GM21515 (cell line): ENCODE measurements around the gene TRPC4.
"Not testable (repeated sequence)": the region's sequence is repeated elsewhere in the genome, so short reads cannot be mapped to it uniquely, and the experiment has no call there.

ENCODE experiments used
- ATAC-seq: cut with Tn5 transposase; IDR thresholded peaks from one replicate; pipeline ENCODE4 v1.9.1; 2021; ENCODE audit not compliant: unreplicated experiment

The TRPC4 gene

DNA sequence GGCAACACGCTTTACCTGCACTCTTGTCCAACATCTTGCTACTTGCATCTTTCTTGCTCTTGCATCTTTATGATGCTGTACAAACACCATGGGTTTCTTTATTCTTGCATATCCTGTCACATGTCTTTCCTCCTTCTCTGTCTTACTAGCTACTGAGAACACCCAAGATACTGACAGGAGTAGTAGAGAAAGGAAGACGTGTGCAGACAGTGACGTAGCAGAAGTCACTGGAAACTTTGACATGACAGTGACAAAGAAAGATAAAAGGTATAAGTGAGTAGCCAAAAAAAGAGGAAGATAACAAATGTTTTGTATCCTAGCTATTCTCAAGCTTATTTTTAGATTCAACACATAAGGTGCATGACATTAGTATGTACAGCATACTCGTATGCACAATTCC is 34.2 kb downstream of the TRPC4 start:
- no peak for ATAC-seq

DNA sequence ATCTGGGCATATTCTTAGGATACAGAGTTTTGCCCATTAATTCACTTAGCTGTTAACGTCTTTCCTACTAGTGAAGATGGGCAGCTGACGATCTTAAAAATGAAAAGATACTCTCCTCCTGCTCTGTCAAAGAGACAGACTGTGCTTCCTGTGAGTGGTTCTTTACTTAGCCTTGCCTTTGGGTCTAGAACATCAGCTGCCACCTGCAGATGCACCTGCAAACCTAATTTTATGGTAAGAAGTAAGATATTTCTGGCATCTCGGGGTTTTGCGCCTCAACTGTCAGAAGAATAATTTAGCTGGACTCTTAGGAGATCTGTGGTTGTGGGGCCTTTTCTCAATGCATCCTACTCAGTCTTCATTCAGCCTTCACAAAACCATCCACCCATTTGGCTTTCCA is 36.2 kb downstream of the TRPC4 start:
- no peak for ATAC-seq

DNA sequence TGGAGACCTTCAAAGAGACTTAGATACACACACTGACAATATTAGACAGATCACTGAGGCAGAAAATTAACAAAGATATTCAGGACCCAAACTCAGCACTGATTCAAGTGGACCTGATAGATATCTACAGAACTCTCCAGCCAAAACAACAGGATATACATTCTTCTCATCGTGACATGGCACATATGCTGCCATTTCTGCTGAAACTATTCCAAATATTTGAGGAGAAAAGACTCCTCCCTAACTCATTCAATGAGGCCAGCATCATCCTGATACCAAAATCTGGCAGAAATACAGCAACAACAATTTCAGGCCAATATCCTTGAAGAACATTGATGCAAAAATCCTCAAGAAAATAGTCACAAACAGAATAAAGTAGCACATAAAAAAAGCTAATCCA is 53.3 kb downstream of the TRPC4 start:
- no peak for ATAC-seq

DNA sequence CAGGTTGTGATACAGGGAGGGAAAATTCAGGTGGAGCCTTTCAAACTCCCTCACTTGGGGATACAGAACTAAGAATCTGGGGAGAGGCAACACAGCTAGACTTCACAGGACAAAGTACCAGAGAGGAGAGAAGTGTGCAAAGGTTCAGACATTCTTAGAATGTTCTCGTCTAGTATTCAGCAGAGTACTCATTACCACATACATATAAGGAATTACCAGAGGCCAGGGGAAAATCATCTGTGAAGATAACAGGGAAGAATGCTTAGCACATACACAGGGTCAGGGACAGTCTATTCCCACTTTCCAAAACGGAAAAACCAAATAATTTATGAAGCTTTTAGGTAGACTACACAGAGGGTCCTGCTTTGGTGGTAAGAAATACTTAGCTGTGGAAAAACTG is 58.1 kb downstream of the TRPC4 start:
- no peak for ATAC-seq

GRCh38 chr13:37806666-37807065 is 62.9 kb downstream of the TRPC4 start:
- ATAC-seq = no peak

DNA sequence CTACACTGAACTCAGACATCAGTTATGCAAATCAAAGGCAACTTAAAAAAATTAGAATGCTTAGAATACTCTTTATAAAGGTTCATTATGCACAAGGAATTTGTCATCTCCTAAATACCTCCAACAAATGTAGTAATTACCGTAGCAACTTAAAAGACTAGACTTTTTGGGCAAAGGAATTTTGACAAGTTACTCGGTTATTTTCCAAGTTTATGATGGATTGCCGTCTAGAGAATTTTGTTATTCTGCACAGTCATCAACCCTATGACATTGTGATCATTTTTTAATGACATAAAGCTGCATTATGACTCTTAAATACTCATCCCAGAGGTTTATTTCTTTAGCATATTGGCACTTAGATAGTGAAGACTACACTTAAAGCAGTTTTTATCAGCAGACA is 71.9 kb downstream of the TRPC4 start:
- ATAC-seq = no peak

DNA sequence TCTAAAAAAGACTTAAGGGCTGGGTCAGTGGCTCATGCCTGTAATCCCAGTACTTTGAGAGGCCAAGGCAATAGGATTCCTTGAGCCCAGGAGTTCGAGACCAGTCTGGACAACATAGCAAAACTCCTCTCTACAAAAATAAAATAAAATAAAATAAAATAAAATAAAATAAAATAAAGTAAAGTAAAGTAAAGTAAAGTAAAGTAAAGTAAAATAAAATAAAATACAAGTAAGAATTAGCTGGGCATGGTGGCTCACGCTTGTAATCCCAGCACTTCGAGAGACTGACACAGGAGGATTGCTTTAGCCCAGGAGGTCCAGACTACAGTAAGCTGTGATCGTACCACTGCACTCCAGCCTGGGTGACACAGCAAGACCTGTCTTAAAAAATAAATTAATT is 72.8 kb downstream of the TRPC4 start:
- not testable (repeated sequence) for ATAC-seq

DNA sequence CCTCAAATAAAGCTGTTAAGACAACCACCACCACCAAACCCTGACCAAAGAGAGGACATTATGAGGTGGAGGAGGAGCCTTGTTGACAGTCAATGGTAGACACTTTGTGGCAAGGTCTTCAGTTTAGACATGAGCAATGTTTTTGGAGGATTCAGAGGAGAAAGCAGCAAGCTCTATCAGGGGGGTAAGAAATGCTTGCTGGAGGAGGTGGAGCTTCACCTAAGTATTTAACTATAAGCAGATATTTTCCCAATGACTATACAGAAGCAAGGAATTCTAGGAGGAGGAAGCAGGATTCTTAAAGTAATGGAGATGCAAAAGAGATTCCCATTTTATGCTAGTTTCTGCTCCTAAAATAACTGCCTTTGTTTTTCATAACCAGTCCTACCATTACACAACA is 74.2 kb downstream of the TRPC4 start:
- no peak for ATAC-seq

- no peak for ATAC-seq
Measured at GRCh38 chr13:37791699-37792098, 77.9 kb downstream of the TRPC4 start.

GRCh38 chr13:37788346-37788745 is 81.2 kb downstream of the TRPC4 start:
- no peak for ATAC-seq

DNA sequence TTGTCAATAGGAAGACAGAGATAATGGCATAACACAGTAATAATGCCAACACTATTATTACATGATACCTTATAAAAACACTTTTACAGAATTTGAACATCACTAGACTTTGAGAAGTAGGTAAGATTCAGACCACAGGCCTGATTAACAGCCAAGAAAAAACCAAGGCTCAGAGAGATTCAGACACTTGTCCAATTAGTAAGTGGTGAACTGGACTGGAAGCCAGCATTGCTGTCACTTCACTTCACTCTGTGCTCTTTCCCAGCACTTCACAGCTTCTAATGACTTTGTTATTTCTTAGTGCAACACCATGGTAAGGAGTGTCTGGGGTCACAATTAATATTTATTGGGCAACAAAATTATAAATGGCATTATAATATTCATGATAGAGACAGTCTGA is 91.9 kb downstream of the TRPC4 start:
- ATAC-seq = no peak

- ATAC-seq = no peak
Measured at GRCh38 chr13:37775871-37776270, 93.7 kb downstream of the TRPC4 start.

- ATAC-seq = no peak
Measured at GRCh38 chr13:37772644-37773043, 96.9 kb downstream of the TRPC4 start.

GRCh38 chr13:37769545-37769944 is 100.0 kb downstream of the TRPC4 start:
- ATAC-seq = no peak

DNA sequence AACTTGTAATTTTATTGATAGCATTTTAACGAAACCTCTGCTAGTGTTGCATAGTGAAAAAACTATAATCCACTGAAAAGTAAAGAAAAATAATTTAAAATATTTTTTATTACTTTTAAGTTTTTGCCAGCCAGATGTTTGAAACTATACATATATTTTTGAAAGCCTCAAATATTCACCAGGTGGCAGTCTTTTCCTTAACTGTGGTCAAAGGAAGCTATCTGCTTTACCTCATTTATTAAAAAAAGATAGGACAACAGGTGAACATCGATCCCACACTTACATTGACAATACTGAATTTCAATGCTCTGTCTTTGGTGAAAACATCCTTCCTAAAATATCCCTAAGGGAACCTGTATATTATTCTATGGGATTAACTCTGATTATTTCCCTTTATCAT is 100.5 kb downstream of the TRPC4 start:
- ATAC-seq = no peak

DNA sequence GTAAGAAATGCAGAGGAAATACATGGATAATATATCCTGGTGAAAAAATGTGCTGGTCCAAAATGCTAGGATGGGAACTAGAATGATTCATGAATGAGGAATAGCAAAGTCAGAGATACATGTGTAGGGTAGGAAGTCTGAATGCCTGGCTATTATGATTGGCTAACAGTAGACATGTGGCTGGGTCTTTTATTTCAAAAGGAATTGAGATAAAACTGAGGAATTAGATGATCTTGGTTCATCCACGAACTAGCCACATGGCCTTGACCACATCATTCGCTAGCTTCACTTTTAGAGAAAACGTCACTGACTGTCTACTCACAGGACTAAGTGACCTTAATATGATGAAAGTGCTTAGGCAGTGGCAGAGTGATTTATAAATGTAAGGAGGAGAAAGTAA is 103.1 kb downstream of the TRPC4 start:
- no peak for ATAC-seq

GRCh38 chr13:37755349-37755748 is 114.2 kb downstream of the TRPC4 start:
- ATAC-seq = no peak

GRCh38 chr13:37753776-37754175 is 115.8 kb downstream of the TRPC4 start:
- ATAC-seq = no peak

GRCh38 chr13:37752146-37752545 is 117.4 kb downstream of the TRPC4 start:
- ATAC-seq = no peak

GRCh38 chr13:37751025-37751424 is 118.5 kb downstream of the TRPC4 start:
- ATAC-seq = no peak

DNA sequence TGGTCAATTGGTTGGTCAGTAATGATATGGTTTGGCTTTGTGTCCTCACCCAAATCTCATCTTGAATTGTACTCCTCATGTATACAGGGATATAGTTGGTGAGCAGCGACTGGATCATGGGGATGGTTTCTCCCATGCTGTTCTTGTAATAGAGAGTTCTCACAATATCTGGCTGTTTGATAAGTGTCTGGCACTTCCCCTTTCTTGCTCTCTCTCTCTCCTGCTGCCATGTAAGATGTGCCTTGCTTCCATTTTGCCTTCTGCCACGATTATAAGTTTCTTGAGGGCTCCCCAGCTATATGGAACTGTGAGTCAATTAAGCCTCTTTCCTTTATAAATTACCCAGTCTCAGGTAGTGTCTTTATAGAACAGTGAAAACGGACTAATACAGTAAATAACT is 120.7 kb downstream of the TRPC4 start:
- no peak for ATAC-seq

GRCh38 chr13:37747071-37747612 is 122.4 kb downstream of the TRPC4 start:
- no peak for ATAC-seq

DNA sequence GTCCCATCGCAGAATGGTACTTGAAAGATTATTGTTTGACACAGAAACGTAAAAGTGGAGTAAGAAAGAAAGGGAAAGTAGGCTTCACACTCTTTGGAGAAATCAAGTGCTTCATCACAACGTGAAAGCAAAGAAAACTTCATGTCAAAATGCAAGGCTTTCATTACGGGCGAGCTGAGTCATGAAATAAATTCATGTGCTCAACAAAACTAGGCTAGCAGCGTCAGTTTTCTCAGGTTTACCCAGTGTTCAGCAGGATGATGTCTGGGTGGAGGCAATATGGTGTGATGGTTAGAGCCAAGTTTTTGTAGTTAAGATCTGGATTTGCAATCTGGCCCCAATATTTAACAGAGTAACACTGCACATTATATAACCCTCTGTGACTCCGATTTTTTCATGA is 128.0 kb downstream of the TRPC4 start:
- ATAC-seq = no peak

DNA sequence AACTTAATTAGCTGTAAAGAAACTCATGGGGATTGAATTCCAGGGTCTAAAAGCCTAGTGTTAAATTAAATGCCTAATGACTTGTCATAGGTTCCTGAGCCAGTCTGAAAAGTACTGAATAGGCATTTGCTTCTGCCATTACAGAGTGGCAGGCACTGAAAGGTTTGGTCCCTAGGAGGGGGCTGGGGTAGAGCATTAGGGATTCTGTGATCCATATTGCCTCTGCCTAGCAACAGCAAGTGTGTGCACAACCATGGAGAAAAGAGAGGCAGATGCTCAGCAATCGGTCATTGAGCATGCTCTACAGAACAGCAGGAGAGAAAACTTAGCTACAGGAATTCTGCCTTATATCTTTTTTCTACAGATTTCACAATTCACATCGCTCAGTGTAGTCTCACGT is 133.5 kb downstream of the TRPC4 start:
- no peak for ATAC-seq
